K562 (cell line): Measurements from ENCODE around the gene TUBA1A. TPM values are rescaled to one million over a fixed set of nuclear protein-coding genes. Genes with fewer than 3 reads are reported as not detected.

Experiments
- ATF7 ChIP-seq: fragments of 450-650 bp; IDR thresholded peaks from 2 replicates; pipeline ENCODE4 v1.7.1; 2014; ENCODE audit warnings: mild to moderate bottlenecking, moderate library complexity
- ETV5 ChIP-seq: sonication (generic); formaldehyde crosslinking; IDR thresholded peaks from 2 replicates; pipeline ENCODE4 v1.4.0; 2020; ENCODE audit warnings: low read depth, mild to moderate bottlenecking, missing genetic modification reagents
- ETV6 ChIP-seq, 3 experiments: fragments of 150-350 bp in 1 of 3; sonication (generic) in 1 of 3; formaldehyde crosslinking in 1 of 3; IDR thresholded peaks; 2 replicates each; pipeline versions ENCODE4 v1.6.1 to v1.8.0; 2014 to 2022; ENCODE audit warnings: borderline replicate concordance in 2 of 3, low read depth in 2 of 3, antibody characterized with exemption in 1 of 3, low read length in 1 of 3, mild to moderate bottlenecking in 1 of 3, missing genetic modification reagents in 1 of 3
- HIVEP1 ChIP-seq: fragments of 250-450 bp; sonication (Bioruptor Pico); IDR thresholded peaks from 2 replicates; pipeline ENCODE4 v1.4.0; 2020; ENCODE audit warnings: mild to moderate bottlenecking
- KDM4B ChIP-seq, 2 experiments: fragments of 450-650 bp in 1 of 2; sonication (generic) in 1 of 2; IDR thresholded peaks; 2 replicates each; pipeline ENCODE4 v1.6.1; 2016 to 2017; ENCODE audit warnings: borderline replicate concordance in 2 of 2, antibody characterized with exemption in 1 of 2, low read depth in 1 of 2, mild to moderate bottlenecking in 1 of 2
- KDM5B ChIP-seq: fragments of 200-600 bp; sonication (generic); IDR thresholded peaks from 2 replicates; pipeline ENCODE4 v1.6.1; 2012; ENCODE audit warnings: low read depth, mild to moderate bottlenecking, moderate library complexity, low read length, control low read depth, inconsistent platforms; ENCODE audit not compliant: insufficient replicate concordance
- NFYB ChIP-seq: IDR thresholded peaks from 2 replicates; pipeline ENCODE4 v1.6.1; 2011; ENCODE audit warnings: mild to moderate bottlenecking, moderate library complexity; ENCODE audit not compliant: insufficient read length; ENCODE audit errors: extremely low read depth
- REST ChIP-seq, 2 experiments: fragments of 450-650 bp; formaldehyde crosslinking in 1 of 2; IDR thresholded peaks; 2 replicates each; pipeline versions ENCODE4 v1.4.0 to v1.6.1; 2014 to 2020; ENCODE audit warnings: mild to moderate bottlenecking in 2 of 2, borderline replicate concordance in 1 of 2, low read depth in 1 of 2
- TGIF2 ChIP-seq: sonication (generic); formaldehyde crosslinking; IDR thresholded peaks from 2 replicates; pipeline ENCODE4 v1.8.1; 2022; ENCODE audit warnings: mild to moderate bottlenecking, missing genetic modification reagents, moderate library complexity
- ZBTB2 ChIP-seq: fragments of 450-650 bp; IDR thresholded peaks from 2 replicates; pipeline ENCODE4 v1.6.1; 2016; ENCODE audit warnings: antibody characterized with exemption
- ZFX ChIP-seq: sonication (generic); formaldehyde crosslinking; IDR thresholded peaks from 2 replicates; pipeline ENCODE4 v1.8.0; 2022; ENCODE audit warnings: mild to moderate bottlenecking, missing genetic modification reagents, moderate library complexity
- ZNF133 ChIP-seq: fragments of 250-450 bp; sonication (Bioruptor Pico); IDR thresholded peaks from 2 replicates; pipeline ENCODE4 v1.4.0; 2020; ENCODE audit warnings: mild to moderate bottlenecking
- ZNF518B ChIP-seq: fragments of 250-450 bp; sonication (Bioruptor Pico); IDR thresholded peaks from 2 replicates; pipeline ENCODE4 v1.5.0; 2021; ENCODE audit warnings: mild to moderate bottlenecking, moderate library complexity
- ZNF780A ChIP-seq: fragments of 250-450 bp; sonication (Bioruptor Pico); IDR thresholded peaks from 2 replicates; pipeline ENCODE4 v1.5.0; 2021; ENCODE audit warnings: mild to moderate bottlenecking
- polyA plus RNA-seq, 8 experiments: library from polyadenylated mRNA; depleted of rRNA in 4 of 8; stranded (reverse) in 5 of 8; unstranded in 3 of 8; fragments of >200 nt; fragmentation: Nextera tagmentation in 2 of 8; fragmentation: Illumina TruSeq in 1 of 8; extraction: Ambion mirVana in 2 of 8; extraction: Trizol in 1 of 8; gene quantifications; 2 replicates each; pipeline versions ENCODE4 v1.2.1 to v1.2.3, GENCODE V29; 2011 to 2014; ENCODE audit warnings: inconsistent platforms in 1 of 8, missing spikeins in 1 of 8
- total RNA-seq, 7 experiments: library from RNA; depleted of rRNA in 6 of 7; stranded (reverse); fragments of >200 nt in 6 of 7; fragmentation: Illumina TruSeq in 2 of 7; extraction: Trizol in 2 of 7; gene quantifications; 2 replicates each; pipeline versions ENCODE4 v1.2.1 to v1.2.3, GENCODE V29; 2011 to 2021; ENCODE audit warnings: low replicate concordance in 1 of 7

Gene TUBA1A
- total and polyA plus RNA-seq, 9 of the 15 experiments (the other 6 are each of a cell fraction or from before 2014, with no cell fraction given), result 7.4 to 45.1 (median 11.9) TPM

- peak; percentile 47; the same call in 1 of the 2 replicates for TF ChIP-seq REST (IDR thresholded peaks at IDR 0.05; ENCODE audit: borderline replicate concordance)
- no peak for TF ChIP-seq REST (CRISPR knock-in tag; IDR thresholded peaks at IDR 0.05; ENCODE audit: low read depth)
- no peak for TF ChIP-seq ZNF780A (CRISPR knock-in tag)
- 0 out of 2 replicates have a peak, but pooled peaks have one; percentile 13 for TF ChIP-seq ZFX
- TF ChIP-seq ETV5 (CRISPR knock-in tag), result no peak
- TF ChIP-seq HIVEP1 (CRISPR knock-in tag), result no peak
- no peak for TF ChIP-seq ZNF518B (CRISPR knock-in tag)
- no peak for TF ChIP-seq KDM4B (IDR thresholded peaks at IDR 0.05; ENCODE audit: borderline replicate concordance in 2 of 2, low read depth in 1 of 2)
- TF ChIP-seq TGIF2 (CRISPR knock-in tag), result no peak
- no peak for TF ChIP-seq ETV6 (IDR thresholded peaks at IDR 0.05; ENCODE audit: borderline replicate concordance in 1 of 2, low read depth in 2 of 2, low read length in 1 of 2)
- no peak for TF ChIP-seq ETV6 (CRISPR knock-in tag; IDR thresholded peaks at IDR 0.05; ENCODE audit: borderline replicate concordance)
- TF ChIP-seq ZNF133 (CRISPR knock-in tag), result no peak
- no peak for TF ChIP-seq ZBTB2
- no peak for TF ChIP-seq ATF7
- TF ChIP-seq NFYB, result no peak
- TF ChIP-seq KDM5B, result no peak
Measured at GRCh38 chr12:49225576-49226166, 36.8 kb upstream of the TUBA1A start (continued).
